Hepatocyte (in vitro differentiated cells): Measurements from ENCODE around the gene ATP9B. TPM values are rescaled to one million over a fixed set of nuclear protein-coding genes. Genes with fewer than 3 reads are reported as not detected.

Experiments used
- DNase-seq: peaks from one replicate; pipeline ENCODE4 v3.0.0-alpha.2; 2016; ENCODE audit warnings: low spot score
- H2AFZ ChIP-seq: fragments of 200-600 bp; sonication (generic); 2 replicates; pipeline ENCODE4 v1.6.0; 2016; ENCODE audit warnings: antibody characterized with exemption, mild to moderate bottlenecking
- H3K27ac ChIP-seq: fragments of 200-600 bp; sonication (generic); 2 replicates; pipeline ENCODE4 v1.5.1; 2016; ENCODE audit warnings: mild to moderate bottlenecking
- H3K27me3 ChIP-seq: fragments of 200-600 bp; sonication (generic); 2 replicates; pipeline ENCODE4 v1.6.1; 2016
- H3K36me3 ChIP-seq: fragments of 200-600 bp; sonication (generic); replicated peaks from 2 replicates; pipeline ENCODE4 v1.5.1; 2016; ENCODE audit warnings: low read depth; ENCODE audit not compliant: insufficient read depth
- H3K4me1 ChIP-seq: fragments of 200-600 bp; sonication (generic); 2 replicates; pipeline ENCODE4 v1.5.1; 2016; ENCODE audit warnings: mild to moderate bottlenecking, moderate library complexity; ENCODE audit not compliant: insufficient read depth
- H3K4me2 ChIP-seq: fragments of 200-600 bp; sonication (generic); 2 replicates; pipeline ENCODE4 v1.6.0; 2016
- H3K4me3 ChIP-seq: fragments of 200-600 bp; sonication (generic); 2 replicates; pipeline ENCODE4 v1.5.1; 2016; ENCODE audit warnings: mild to moderate bottlenecking
- H3K79me2 ChIP-seq: fragments of 200-600 bp; sonication (generic); 2 replicates; pipeline ENCODE4 v1.6.0; 2017; ENCODE audit warnings: mild to moderate bottlenecking
- H3K9me2 ChIP-seq: fragments of 200-600 bp; sonication (generic); replicated peaks from 2 replicates; pipeline ENCODE4 v1.6.0; 2017; ENCODE audit warnings: mild to moderate bottlenecking; ENCODE audit not compliant: insufficient read depth
- H3K9me3 ChIP-seq: fragments of 200-600 bp; sonication (generic); 2 replicates; pipeline ENCODE4 v1.5.1; 2016; ENCODE audit warnings: low read depth, mild to moderate bottlenecking
- H4K20me1 ChIP-seq: fragments of 200-600 bp; sonication (generic); 2 replicates; pipeline ENCODE4 v1.6.0; 2016; ENCODE audit warnings: mild to moderate bottlenecking; ENCODE audit not compliant: insufficient read depth, poor library complexity, severe bottlenecking
- CTCF ChIP-seq: fragments of 200-600 bp; sonication (generic); IDR thresholded peaks from 2 replicates; pipeline ENCODE4 v1.5.1; 2016; ENCODE audit warnings: antibody characterized with exemption, mild to moderate bottlenecking; ENCODE audit not compliant: poor library complexity
- EZH2 ChIP-seq: fragments of 200-600 bp; sonication (generic); IDR thresholded peaks from 2 replicates; pipeline ENCODE4 v1.6.1; 2016; ENCODE audit warnings: antibody characterized with exemption, mild to moderate bottlenecking, borderline replicate concordance
- EZH2phosphoT487 ChIP-seq: fragments of 200-600 bp; sonication (generic); IDR thresholded peaks from one replicate; pipeline ENCODE4 v1.6.1; 2018; ENCODE audit warnings: antibody characterized with exemption, mild to moderate bottlenecking, low read depth, moderate library complexity; ENCODE audit not compliant: unreplicated experiment, severe bottlenecking
- WGBS: methylation state at CpG from one replicate; pipeline ENCODE4 v1.1.6; 2016; ENCODE audit warnings: low lambda C conversion rate; ENCODE audit errors: missing lambda C conversion rate; 5-methylcytosine and 5-hydroxymethylcytosine counted together
- polyA plus RNA-seq: library from polyadenylated mRNA; unstranded; fragments of >200 nt; fragmentation: Nextera tagmentation; extraction: Ambion mirVana; gene quantifications from 2 replicates; pipeline ENCODE4 v1.2.1, GENCODE V29; 2016
- total RNA-seq: library from RNA; depleted of rRNA; stranded (reverse); fragments of >200 nt; gene quantifications from 2 replicates; pipeline ENCODE4 v1.2.3, GENCODE V29; 2014

ATP9B gene
- total and polyA plus RNA-seq, 2 experiments from 2014 or later, result 14.6 to 23.8 TPM

GRCh38 chr18:79246309-79247108 is 177.3 kb downstream of the ATP9B start:
- Histone ChIP-seq H3K4me1 (no peaks in the 10 kb centered on the region), H3K27me3 (no peaks in the 10 kb centered on the region), H3K4me2 (peak overlapping the region; percentile 72), H3K4me3 (no peak overlapping the region), H2AFZ (no peak overlapping the region), H3K9me3 (no peaks in the 10 kb centered on the region), H4K20me1 (no peaks in the 10 kb centered on the region), H3K36me3 (no peaks in the 10 kb centered on the region), H3K79me2 (no peaks in the 10 kb centered on the region), H3K9me2 (no peaks in the 10 kb centered on the region), H3K27ac (no peak overlapping the region)
- 29% methylated on average over 31 of the region's 31 CpGs for WGBS
- DNase-seq, result peak; percentile 85
- peak; percentile 97 for TF ChIP-seq CTCF
- TF ChIP-seq EZH2phosphoT487, result no peak
- TF ChIP-seq EZH2, result no peak

GRCh38 chr18:79248495-79249060 is 179.4 kb downstream of the ATP9B start:
- no peaks in the 10 kb centered on the region for H3K79me2 ChIP-seq
- no peak overlapping the region for H2AFZ ChIP-seq
- H4K20me1 ChIP-seq, result no peaks in the 10 kb centered on the region
- WGBS, result 91% methylated on average over 9 of the region's 9 CpGs
- no peak overlapping the region for H3K4me3 ChIP-seq
- no peak overlapping the region for H3K27ac ChIP-seq
- H3K9me3 ChIP-seq, result no peaks in the 10 kb centered on the region
- no peaks in the 10 kb centered on the region for H3K9me2 ChIP-seq
- H3K27me3 ChIP-seq, result no peaks in the 10 kb centered on the region
- H3K4me2 ChIP-seq, result no peak overlapping the region
- no peaks in the 10 kb centered on the region for H3K36me3 ChIP-seq
- DNase-seq, result no peak
- no peaks in the 10 kb centered on the region for H3K4me1 ChIP-seq
- TF ChIP-seq CTCF, result no peak
- TF ChIP-seq EZH2phosphoT487, result no peak
- TF ChIP-seq EZH2, result no peak

GRCh38 chr18:79250301-79250981 is 181.2 kb downstream of the ATP9B start:
- no peaks in the 10 kb centered on the region for H3K9me2 ChIP-seq
- H3K9me3 ChIP-seq, result no peaks in the 10 kb centered on the region
- no peaks in the 10 kb centered on the region for H3K79me2 ChIP-seq
- no peaks in the 10 kb centered on the region for H3K4me1 ChIP-seq
- no peak overlapping the region for H3K4me2 ChIP-seq
- TF ChIP-seq CTCF, result no peak
- TF ChIP-seq EZH2phosphoT487, result no peak
- no peak for TF ChIP-seq EZH2
- no peak overlapping the region for H2AFZ ChIP-seq
- H3K27ac ChIP-seq, result no peak overlapping the region
- H3K27me3 ChIP-seq, result no peaks in the 10 kb centered on the region
- 93% methylated on average over 12 of the region's 12 CpGs for WGBS
- no peak for DNase-seq
- H4K20me1 ChIP-seq, result no peaks in the 10 kb centered on the region
- H3K4me3 ChIP-seq, result no peak overlapping the region
- no peaks in the 10 kb centered on the region for H3K36me3 ChIP-seq
